ENCODE data around the gene PKN2. TPM values are rescaled to one million over a fixed set of nuclear protein-coding genes. Genes with fewer than 3 reads are reported as not detected.

The PKN2 gene
- total RNA-seq, 1 donor from 2014 or later: 37.5 TPM

DNA sequence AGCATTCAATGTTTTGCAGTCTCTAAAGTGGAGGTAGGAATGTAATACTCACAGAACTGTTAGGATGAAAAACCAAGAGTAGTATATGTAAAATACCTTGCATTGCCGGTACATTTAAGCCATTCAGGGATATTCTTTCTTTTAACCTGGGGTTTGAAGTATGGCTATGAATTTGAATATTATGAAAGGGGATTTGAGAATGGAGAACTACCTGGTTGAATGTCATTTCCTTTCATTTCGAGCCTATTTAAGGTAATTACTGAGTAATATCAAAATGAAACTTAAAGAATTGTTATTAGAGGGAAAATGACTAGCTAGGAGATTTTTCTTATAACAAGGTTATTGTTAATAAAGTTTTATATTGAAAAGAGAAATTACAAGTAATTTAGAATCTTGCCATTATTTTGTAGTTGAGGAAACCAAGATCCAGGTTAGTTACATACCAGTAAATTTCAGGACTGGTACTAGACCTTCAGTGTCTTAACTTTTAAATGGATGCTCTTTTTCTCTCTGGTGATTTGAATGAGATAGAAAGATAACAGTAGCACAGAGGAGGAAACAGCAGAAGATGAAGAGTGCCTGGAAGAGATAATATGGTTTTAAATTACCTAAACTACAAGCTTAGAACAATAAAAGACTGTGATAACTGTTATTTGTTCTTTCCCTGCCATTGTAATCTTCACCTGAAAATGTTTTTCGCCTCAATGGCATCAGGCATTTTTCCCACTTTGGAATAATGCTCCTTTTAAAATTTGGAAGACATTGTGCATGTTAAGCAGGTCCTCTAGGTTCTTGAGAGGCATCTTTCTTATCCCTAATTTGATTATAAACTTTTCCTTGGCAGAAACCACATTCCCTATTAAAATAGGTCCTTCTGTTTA lies 103.2 kb downstream of the PKN2 start:
- TF ChIP-seq CTCF (IDR thresholded peaks at IDR 0.05; ENCODE audit: insufficient read depth, low read depth, low read length): no peak
- H3K27ac Mint-ChIP-seq (ENCODE audit: unreplicated experiment): no peak overlapping the region
- no peaks in the 10 kb centered on the region for H3K4me1 Mint-ChIP-seq (ENCODE audit: low read depth, unreplicated experiment)
- H3K9me3 ChIP-seq (ENCODE audit: insufficient read depth, low read depth, low read length): no peaks in the 10 kb centered on the region
- H4K20me1 ChIP-seq (ENCODE audit: insufficient read depth, low read length): no peaks in the 10 kb centered on the region
- no peaks in the 10 kb centered on the region for H3K27me3 ChIP-seq (ENCODE audit: insufficient read depth, low read length)
- no peak for DNase-seq (ENCODE audit: low read depth)
- H3K4me3 Mint-ChIP-seq (ENCODE audit: unreplicated experiment): no peak overlapping the region
- no peaks in the 10 kb centered on the region for H3K79me2 ChIP-seq (ENCODE audit: insufficient read depth, low read length)
- H3K4me1 ChIP-seq (ENCODE audit: insufficient read depth, low read length): no peaks in the 10 kb centered on the region
- H3K36me3 ChIP-seq (ENCODE audit: insufficient read depth, low read length): peaks cover 3% of the 10 kb centered on the region
- no peaks in the 10 kb centered on the region for H3K9me3 Mint-ChIP-seq (ENCODE audit: unreplicated experiment)
- peaks cover 7% of the 10 kb centered on the region for H3K36me3 Mint-ChIP-seq (ENCODE audit: low read depth, unreplicated experiment)
- H3K4me3 ChIP-seq (ENCODE audit: insufficient read depth, low read depth, low read length): no peak overlapping the region
- no peak overlapping the region for H3K9ac ChIP-seq (ENCODE audit: low read length)
- no peak overlapping the region for H3K4me2 ChIP-seq (ENCODE audit: low read length)
- H2AFZ ChIP-seq (ENCODE audit: low read depth, low read length): no peak overlapping the region
- H3K27ac ChIP-seq (ENCODE audit: low read depth, low read length): no peak overlapping the region
- H3K27me3 Mint-ChIP-seq (ENCODE audit: low read depth, unreplicated experiment): no peaks in the 10 kb centered on the region
- no peak for FAIRE-seq

- Histone ChIP-seq H3K79me2 (ENCODE audit: insufficient read depth, low read length) (no peaks in the 10 kb centered on the region), H3K36me3 (ENCODE audit: insufficient read depth, low read length) (peaks cover 7% of the 10 kb centered on the region), H3K27ac (ENCODE audit: low read depth, low read length) (no peak overlapping the region), H3K4me1 (ENCODE audit: insufficient read depth, low read length) (no peaks in the 10 kb centered on the region), H3K9me3 (ENCODE audit: insufficient read depth, low read depth, low read length) (no peaks in the 10 kb centered on the region), H3K9ac (ENCODE audit: low read length) (no peak overlapping the region), H3K4me2 (ENCODE audit: low read length) (no peak overlapping the region), H3K27me3 (ENCODE audit: insufficient read depth, low read length) (no peaks in the 10 kb centered on the region), H3K4me3 (ENCODE audit: insufficient read depth, low read depth, low read length) (no peak overlapping the region), H2AFZ (ENCODE audit: low read depth, low read length) (no peak overlapping the region), H4K20me1 (ENCODE audit: insufficient read depth, low read length) (no peaks in the 10 kb centered on the region)
- H3K36me3 Mint-ChIP-seq (ENCODE audit: low read depth, unreplicated experiment): peaks cover 2% of the 10 kb centered on the region
- no peak overlapping the region for H3K4me3 Mint-ChIP-seq (ENCODE audit: unreplicated experiment)
- DNase-seq (ENCODE audit: low read depth) (no peak), FAIRE-seq (no peak)
- no peaks in the 10 kb centered on the region for H3K4me1 Mint-ChIP-seq (ENCODE audit: low read depth, unreplicated experiment)
- no peaks in the 10 kb centered on the region for H3K9me3 Mint-ChIP-seq (ENCODE audit: unreplicated experiment)
- H3K27ac Mint-ChIP-seq (ENCODE audit: unreplicated experiment): no peak overlapping the region
- no peaks in the 10 kb centered on the region for H3K27me3 Mint-ChIP-seq (ENCODE audit: low read depth, unreplicated experiment)
- TF ChIP-seq CTCF (IDR thresholded peaks at IDR 0.05; ENCODE audit: insufficient read depth, low read depth, low read length) (no peak), EZH2 (IDR thresholded peaks at IDR 0.05; ENCODE audit: insufficient read depth, low read length) (no peak)
Measured at GRCh38 chr1:88791192-88791591, 107.1 kb downstream of the PKN2 start.

DNA sequence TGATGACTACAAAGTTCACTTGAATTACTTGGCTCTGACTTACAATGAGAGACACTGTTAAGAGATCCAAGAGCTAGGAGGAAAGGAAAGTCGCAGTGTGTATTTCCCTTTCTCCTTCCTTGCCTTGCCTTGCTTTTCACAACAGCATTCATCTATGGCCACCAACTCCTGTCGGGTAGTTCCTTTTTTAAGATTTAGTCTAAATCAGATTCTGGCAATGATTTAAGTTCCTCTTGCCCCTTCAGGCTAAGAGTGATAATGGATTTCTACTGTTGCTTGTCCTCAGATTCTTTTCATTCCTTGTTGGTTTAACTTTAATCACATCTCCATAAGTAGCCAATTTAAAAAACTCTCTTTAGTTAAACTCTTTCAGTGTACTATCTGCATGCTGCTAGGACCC lies 115.4 kb downstream of the PKN2 start:
- Histone ChIP-seq H3K4me3 (ENCODE audit: insufficient read depth, low read depth, low read length) (no peak overlapping the region), H3K27me3 (ENCODE audit: insufficient read depth, low read length) (no peaks in the 10 kb centered on the region), H2AFZ (ENCODE audit: low read depth, low read length) (no peak overlapping the region), H3K79me2 (ENCODE audit: insufficient read depth, low read length) (no peaks in the 10 kb centered on the region), H3K27ac (ENCODE audit: low read depth, low read length) (no peak overlapping the region), H4K20me1 (ENCODE audit: insufficient read depth, low read length) (no peaks in the 10 kb centered on the region), H3K9me3 (ENCODE audit: insufficient read depth, low read depth, low read length) (no peaks in the 10 kb centered on the region), H3K4me1 (ENCODE audit: insufficient read depth, low read length) (peaks cover 5% of the 10 kb centered on the region), H3K36me3 (ENCODE audit: insufficient read depth, low read length) (peaks cover 14% of the 10 kb centered on the region), H3K9ac (ENCODE audit: low read length) (no peak overlapping the region), H3K4me2 (ENCODE audit: low read length) (no peak overlapping the region)
- no peak for TF ChIP-seq CTCF (IDR thresholded peaks at IDR 0.05; ENCODE audit: insufficient read depth, low read depth, low read length)
- no peak for TF ChIP-seq EZH2 (IDR thresholded peaks at IDR 0.05; ENCODE audit: insufficient read depth, low read length)
- FAIRE-seq: no peak
- no peak overlapping the region for H3K4me3 Mint-ChIP-seq (ENCODE audit: unreplicated experiment)
- peaks cover 31% of the 10 kb centered on the region for H3K36me3 Mint-ChIP-seq (ENCODE audit: low read depth, unreplicated experiment)
- H3K9me3 Mint-ChIP-seq (ENCODE audit: unreplicated experiment): peaks cover 15% of the 10 kb centered on the region
- no peaks in the 10 kb centered on the region for H3K27me3 Mint-ChIP-seq (ENCODE audit: low read depth, unreplicated experiment)
- no peak overlapping the region for H3K27ac Mint-ChIP-seq (ENCODE audit: unreplicated experiment)
- peak; percentile 9 for DNase-seq (ENCODE audit: low read depth)
- H3K4me1 Mint-ChIP-seq (ENCODE audit: low read depth, unreplicated experiment): peaks cover 14% of the 10 kb centered on the region

All from astrocyte (in vitro differentiated cells and primary cell).